Measurements from ENCODE around the gene OTOR. TPM values are rescaled to one million over a fixed set of nuclear protein-coding genes. Genes with fewer than 3 reads are reported as not detected.

The OTOR gene, protein sequence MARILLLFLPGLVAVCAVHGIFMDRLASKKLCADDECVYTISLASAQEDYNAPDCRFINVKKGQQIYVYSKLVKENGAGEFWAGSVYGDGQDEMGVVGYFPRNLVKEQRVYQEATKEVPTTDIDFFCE
- total RNA-seq = not detected in 2 replicates
- polyA plus RNA-seq = not detected in 2 replicates
- not detected in 2 replicates for polyA plus RNA-seq (2012)
- not detected in 2 replicates for polyA minus RNA-seq (ENCODE audit: low replicate concordance)

DNA sequence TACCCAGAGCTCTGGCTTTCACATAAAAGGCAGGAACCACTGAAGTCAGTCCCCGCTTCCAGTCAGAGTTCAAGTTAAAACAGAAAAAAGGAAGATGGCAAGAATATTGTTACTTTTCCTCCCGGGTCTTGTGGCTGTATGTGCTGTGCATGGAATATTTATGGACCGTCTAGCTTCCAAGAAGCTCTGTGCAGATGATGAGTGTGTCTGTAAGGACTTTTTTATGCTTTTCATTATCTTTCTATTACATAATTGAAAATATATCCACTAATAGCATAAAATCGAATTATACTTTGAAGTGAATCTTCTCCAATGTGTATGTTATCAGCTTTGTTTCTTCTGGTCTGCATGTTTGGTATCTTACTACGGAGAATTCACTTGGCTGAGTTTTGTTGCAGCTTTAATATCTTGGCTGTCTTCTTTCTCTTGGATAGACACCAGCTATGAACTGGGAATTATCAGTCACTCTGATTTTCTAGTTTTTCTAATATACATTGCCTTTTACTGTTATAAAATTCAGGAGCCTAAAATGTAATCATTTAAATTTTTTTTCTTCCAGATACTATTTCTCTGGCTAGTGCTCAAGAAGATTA, at the start of gene OTOR:
Gene OTOR (plus strand): TSS at position 51 of the 593 bp plus-strand sequence. CDS start 44 bp downstream, at position 95.
- Histone ChIP-seq H4K20me1 (ENCODE audit: control insufficient read depth, extremely low read depth, insufficient read depth, low read length) (no peaks in the 10 kb centered on the region), H3K4me3 (replicated peaks in 1 of 4; ENCODE audit: control extremely low read depth in 1 of 4, insufficient read depth in 1 of 4, low read depth in 3 of 4, low read length in 4 of 4) (no peak within 1 kb of the TSS), H3K36me3 (ENCODE audit: control insufficient read depth, insufficient read depth, low read length) (no peaks in the 10 kb centered on the region), H3K9me3 (ENCODE audit: control insufficient read depth, insufficient read depth, low read depth, low read length) (no peaks in the 10 kb centered on the region), H3K4me2 (ENCODE audit: extremely low read depth, insufficient read depth, low read length) (no peak within 1 kb of the TSS), H2AFZ (ENCODE audit: low read length) (no peak within 1 kb of the TSS), H3K4me1 (ENCODE audit: control insufficient read depth, extremely low read depth, insufficient read depth, low read length) (no peaks in the 10 kb centered on the region), H3K9ac (ENCODE audit: insufficient read depth, low read length) (no peak within 1 kb of the TSS), H3K79me2 (ENCODE audit: control insufficient read depth, insufficient read depth, low read length) (no peaks in the 10 kb centered on the region), H3K27ac (ENCODE audit: insufficient read depth, low read length) (no peak within 1 kb of the TSS), H3K27me3 (ENCODE audit: control insufficient read depth, insufficient read depth, low read length) (peaks cover 2% of the 10 kb centered on the region)
- TF ChIP-seq, protein P1, sequence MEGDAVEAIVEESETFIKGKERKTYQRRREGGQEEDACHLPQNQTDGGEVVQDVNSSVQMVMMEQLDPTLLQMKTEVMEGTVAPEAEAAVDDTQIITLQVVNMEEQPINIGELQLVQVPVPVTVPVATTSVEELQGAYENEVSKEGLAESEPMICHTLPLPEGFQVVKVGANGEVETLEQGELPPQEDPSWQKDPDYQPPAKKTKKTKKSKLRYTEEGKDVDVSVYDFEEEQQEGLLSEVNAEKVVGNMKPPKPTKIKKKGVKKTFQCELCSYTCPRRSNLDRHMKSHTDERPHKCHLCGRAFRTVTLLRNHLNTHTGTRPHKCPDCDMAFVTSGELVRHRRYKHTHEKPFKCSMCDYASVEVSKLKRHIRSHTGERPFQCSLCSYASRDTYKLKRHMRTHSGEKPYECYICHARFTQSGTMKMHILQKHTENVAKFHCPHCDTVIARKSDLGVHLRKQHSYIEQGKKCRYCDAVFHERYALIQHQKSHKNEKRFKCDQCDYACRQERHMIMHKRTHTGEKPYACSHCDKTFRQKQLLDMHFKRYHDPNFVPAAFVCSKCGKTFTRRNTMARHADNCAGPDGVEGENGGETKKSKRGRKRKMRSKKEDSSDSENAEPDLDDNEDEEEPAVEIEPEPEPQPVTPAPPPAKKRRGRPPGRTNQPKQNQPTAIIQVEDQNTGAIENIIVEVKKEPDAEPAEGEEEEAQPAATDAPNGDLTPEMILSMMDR (conservative IDR thresholded peaks at IDR 0.05 in 1 of 2, IDR thresholded peaks at IDR 0.05 in 1 of 2; ENCODE audit: low read depth in 1 of 2, low read length in 2 of 2) = no peak
- TF ChIP-seq EZH2 (IDR thresholded peaks at IDR 0.05; ENCODE audit: low read length, missing control alignments) = no peak
- no peak for DNase-seq (ENCODE audit: low read depth in 2 of 2)

DNA sequence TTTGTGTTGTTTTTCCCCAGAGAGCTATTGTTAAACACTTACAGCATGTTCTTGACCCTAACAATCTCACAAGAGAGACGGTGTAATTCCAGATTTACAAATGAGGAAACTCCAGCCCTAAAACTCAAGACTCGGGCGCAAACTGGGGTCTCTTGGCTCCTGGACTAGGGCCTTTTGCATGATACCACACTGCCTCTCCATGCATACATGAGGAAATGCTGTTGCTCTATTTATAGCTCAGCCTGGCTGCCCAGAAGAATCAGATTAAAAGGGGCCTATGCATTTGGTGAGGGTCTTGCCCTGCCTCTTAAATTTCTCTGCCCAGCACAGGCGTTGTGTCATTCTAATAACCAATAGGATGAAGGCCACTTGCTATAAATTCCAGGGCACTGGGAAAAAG, 48.9 kb upstream of the OTOR start:
- DNase-seq (ENCODE audit: low read depth in 2 of 2) = no peak
- no peaks in the 10 kb centered on the region for H4K20me1 ChIP-seq (ENCODE audit: control insufficient read depth, extremely low read depth, insufficient read depth, low read length)
- H2AFZ ChIP-seq (ENCODE audit: low read length) = no peak overlapping the region
- H3K9ac ChIP-seq (ENCODE audit: insufficient read depth, low read length) = no peak overlapping the region
- no peaks in the 10 kb centered on the region for H3K4me1 ChIP-seq (ENCODE audit: control insufficient read depth, extremely low read depth, insufficient read depth, low read length)
- TF ChIP-seq, protein P1 (conservative IDR thresholded peaks at IDR 0.05 in 1 of 2, IDR thresholded peaks at IDR 0.05 in 1 of 2; ENCODE audit: low read depth in 1 of 2, low read length in 2 of 2) = no peak
- TF ChIP-seq EZH2 (IDR thresholded peaks at IDR 0.05; ENCODE audit: low read length, missing control alignments) = no peak
- no peak overlapping the region for H3K4me3 ChIP-seq (replicated peaks in 1 of 4; ENCODE audit: control extremely low read depth in 1 of 4, insufficient read depth in 1 of 4, low read depth in 3 of 4, low read length in 4 of 4)
- no peaks in the 10 kb centered on the region for H3K27me3 ChIP-seq (ENCODE audit: control insufficient read depth, insufficient read depth, low read length)
- no peaks in the 10 kb centered on the region for H3K36me3 ChIP-seq (ENCODE audit: control insufficient read depth, insufficient read depth, low read length)
- no peaks in the 10 kb centered on the region for H3K79me2 ChIP-seq (ENCODE audit: control insufficient read depth, insufficient read depth, low read length)
- no peaks in the 10 kb centered on the region for H3K9me3 ChIP-seq (ENCODE audit: control insufficient read depth, insufficient read depth, low read depth, low read length)
- no peak overlapping the region for H3K27ac ChIP-seq (ENCODE audit: insufficient read depth, low read length)
- no peak overlapping the region for H3K4me2 ChIP-seq (ENCODE audit: extremely low read depth, insufficient read depth, low read length)

DNA sequence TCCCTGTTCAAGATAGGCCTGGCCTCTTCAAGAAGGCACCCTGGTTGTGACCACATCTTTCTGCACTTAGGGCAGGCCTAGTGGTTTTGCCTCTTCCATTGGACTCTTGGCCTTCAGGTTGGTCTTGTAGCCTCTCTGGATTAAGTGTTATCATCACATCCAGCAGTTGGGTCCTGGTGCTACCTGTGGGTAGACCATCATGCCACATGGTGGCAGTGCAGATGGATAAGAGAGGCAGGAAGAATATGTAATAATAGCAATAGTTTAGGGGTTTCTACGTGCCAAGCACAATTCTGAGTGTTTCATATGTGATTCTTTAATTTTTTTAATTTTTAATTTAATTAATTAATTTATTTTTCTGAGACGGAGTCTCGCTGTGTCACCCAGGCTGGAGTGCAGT, 46.9 kb upstream of the OTOR start:
- Histone ChIP-seq H3K4me1 (ENCODE audit: control insufficient read depth, extremely low read depth, insufficient read depth, low read length) (no peaks in the 10 kb centered on the region), H3K27me3 (ENCODE audit: control insufficient read depth, insufficient read depth, low read length) (no peaks in the 10 kb centered on the region), H3K27ac (ENCODE audit: insufficient read depth, low read length) (no peak overlapping the region), H3K4me2 (ENCODE audit: extremely low read depth, insufficient read depth, low read length) (no peak overlapping the region), H3K9ac (ENCODE audit: insufficient read depth, low read length) (no peak overlapping the region), H3K79me2 (ENCODE audit: control insufficient read depth, insufficient read depth, low read length) (no peaks in the 10 kb centered on the region), H4K20me1 (ENCODE audit: control insufficient read depth, extremely low read depth, insufficient read depth, low read length) (no peaks in the 10 kb centered on the region), H3K9me3 (ENCODE audit: control insufficient read depth, insufficient read depth, low read depth, low read length) (no peaks in the 10 kb centered on the region), H3K36me3 (ENCODE audit: control insufficient read depth, insufficient read depth, low read length) (no peaks in the 10 kb centered on the region), H2AFZ (ENCODE audit: low read length) (no peak overlapping the region), H3K4me3 (replicated peaks in 1 of 4; ENCODE audit: control extremely low read depth in 1 of 4, insufficient read depth in 1 of 4, low read depth in 3 of 4, low read length in 4 of 4) (no peak overlapping the region)
- no peak for DNase-seq (ENCODE audit: low read depth in 2 of 2)
- TF ChIP-seq EZH2 (IDR thresholded peaks at IDR 0.05; ENCODE audit: low read length, missing control alignments) = no peak
- TF ChIP-seq, protein P1 (conservative IDR thresholded peaks at IDR 0.05 in 1 of 2, IDR thresholded peaks at IDR 0.05 in 1 of 2; ENCODE audit: low read depth in 1 of 2, low read length in 2 of 2) = peak in 1 of 2 donors; percentile 9
